Cardiac fibroblast (primary cell): Measurements from ENCODE around the gene ERP27.

ENCODE experiments used
- DNase-seq, 2 donors: peaks; one replicate each; pipeline versions ENCODE4 v3.0.0 to v3.0.0-alpha.2; 2010; ENCODE audit warnings: low read depth in 2 of 2
- H3K4me3 ChIP-seq, 2 donors: replicated peaks in 1 of 2; 1 replicate in 1 of 2; 2 replicates in 1 of 2; pipeline ENCODE4 v1.5.1; 2011; ENCODE audit warnings: low read depth in 2 of 2, low read length in 2 of 2, mild to moderate bottlenecking in 2 of 2, moderate library complexity in 1 of 2
- TF ChIP-seq, protein P1 (sequence below): IDR thresholded peaks from one replicate; pipeline ENCODE4 v1.5.1; 2011; ENCODE audit warnings: low read depth, mild to moderate bottlenecking, low read length, inconsistent platforms

Gene ERP27

DNA sequence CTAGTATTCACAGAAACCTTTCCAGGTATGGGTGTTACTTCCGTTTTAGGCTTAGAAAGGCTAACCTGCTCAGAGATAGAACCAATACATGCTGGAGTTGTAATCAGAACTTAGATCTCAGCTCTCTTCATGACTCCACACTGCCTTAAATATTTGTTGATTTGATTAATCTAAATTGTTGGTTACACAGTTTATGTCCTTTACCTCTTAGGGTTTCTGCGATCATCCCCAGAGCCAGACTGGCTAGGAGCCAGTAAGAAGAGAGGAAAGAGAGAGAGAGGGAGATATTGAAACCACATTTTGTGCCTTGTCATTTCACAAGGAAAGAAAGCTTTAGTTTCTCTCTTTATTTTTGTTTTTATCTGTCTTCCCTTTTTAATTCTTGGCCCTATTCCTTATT is 35.9 kb downstream of the ERP27 start:
- TF ChIP-seq, protein P1, sequence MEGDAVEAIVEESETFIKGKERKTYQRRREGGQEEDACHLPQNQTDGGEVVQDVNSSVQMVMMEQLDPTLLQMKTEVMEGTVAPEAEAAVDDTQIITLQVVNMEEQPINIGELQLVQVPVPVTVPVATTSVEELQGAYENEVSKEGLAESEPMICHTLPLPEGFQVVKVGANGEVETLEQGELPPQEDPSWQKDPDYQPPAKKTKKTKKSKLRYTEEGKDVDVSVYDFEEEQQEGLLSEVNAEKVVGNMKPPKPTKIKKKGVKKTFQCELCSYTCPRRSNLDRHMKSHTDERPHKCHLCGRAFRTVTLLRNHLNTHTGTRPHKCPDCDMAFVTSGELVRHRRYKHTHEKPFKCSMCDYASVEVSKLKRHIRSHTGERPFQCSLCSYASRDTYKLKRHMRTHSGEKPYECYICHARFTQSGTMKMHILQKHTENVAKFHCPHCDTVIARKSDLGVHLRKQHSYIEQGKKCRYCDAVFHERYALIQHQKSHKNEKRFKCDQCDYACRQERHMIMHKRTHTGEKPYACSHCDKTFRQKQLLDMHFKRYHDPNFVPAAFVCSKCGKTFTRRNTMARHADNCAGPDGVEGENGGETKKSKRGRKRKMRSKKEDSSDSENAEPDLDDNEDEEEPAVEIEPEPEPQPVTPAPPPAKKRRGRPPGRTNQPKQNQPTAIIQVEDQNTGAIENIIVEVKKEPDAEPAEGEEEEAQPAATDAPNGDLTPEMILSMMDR, result no peak
- DNase-seq, result peak; percentile 49 to 54
- no peak overlapping the region for H3K4me3 ChIP-seq

DNA sequence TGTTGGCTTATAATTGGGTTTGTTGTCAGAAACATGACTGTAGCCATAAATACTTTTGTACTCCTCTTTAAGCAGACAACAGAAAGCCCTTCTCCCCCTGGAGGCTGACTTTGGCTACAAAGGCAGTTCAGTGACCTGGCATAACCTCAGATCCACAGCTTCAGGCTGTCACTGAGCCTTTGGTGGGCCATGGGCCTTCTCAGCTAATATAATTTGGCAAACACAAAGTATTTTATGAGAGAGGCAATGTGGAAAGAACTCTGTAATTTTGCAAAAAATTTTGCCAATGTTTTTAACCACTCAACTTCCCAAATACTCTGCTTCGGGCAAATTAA is 37.1 kb downstream of the ERP27 start:
- no peak overlapping the region for H3K4me3 ChIP-seq
- TF ChIP-seq, protein P1, result peak; percentile 1
- DNase-seq, result peak in 1 of 2 donors; percentile 29

DNA sequence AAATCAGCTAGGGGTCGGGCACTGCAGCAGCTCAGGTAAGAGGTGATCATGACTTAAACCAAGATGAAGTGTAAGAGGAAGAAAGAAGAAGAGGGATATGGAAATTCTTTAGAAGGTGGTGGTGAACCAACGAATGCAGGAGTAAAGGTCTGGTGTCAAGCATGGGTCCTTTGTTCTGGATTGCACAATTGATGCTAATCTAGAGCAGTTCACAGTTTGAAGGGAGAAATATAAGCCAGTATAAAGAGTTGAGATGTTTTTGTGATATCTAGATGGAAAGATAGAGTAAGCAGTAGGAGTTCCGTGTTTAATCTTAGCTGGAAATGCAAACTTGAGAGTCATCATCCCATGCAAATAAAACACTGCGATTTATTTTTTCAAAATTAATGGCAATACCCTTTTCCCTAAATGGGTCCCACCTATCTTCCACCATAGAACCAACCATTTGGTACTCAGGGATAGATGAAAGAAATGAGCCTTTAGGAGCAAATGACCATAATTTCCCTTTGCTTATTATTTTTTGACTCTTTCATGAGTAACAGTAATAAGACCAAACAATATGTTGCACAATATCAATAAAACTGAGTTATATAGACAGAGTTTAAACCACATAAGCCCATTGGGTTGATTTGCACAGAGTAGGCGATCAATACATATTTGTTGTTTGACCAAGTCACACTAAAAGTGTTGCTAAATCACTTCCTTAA is 37.7 kb downstream of the ERP27 start:
- TF ChIP-seq, protein P1, result peak; percentile 0
- no peak overlapping the region for H3K4me3 ChIP-seq

DNA sequence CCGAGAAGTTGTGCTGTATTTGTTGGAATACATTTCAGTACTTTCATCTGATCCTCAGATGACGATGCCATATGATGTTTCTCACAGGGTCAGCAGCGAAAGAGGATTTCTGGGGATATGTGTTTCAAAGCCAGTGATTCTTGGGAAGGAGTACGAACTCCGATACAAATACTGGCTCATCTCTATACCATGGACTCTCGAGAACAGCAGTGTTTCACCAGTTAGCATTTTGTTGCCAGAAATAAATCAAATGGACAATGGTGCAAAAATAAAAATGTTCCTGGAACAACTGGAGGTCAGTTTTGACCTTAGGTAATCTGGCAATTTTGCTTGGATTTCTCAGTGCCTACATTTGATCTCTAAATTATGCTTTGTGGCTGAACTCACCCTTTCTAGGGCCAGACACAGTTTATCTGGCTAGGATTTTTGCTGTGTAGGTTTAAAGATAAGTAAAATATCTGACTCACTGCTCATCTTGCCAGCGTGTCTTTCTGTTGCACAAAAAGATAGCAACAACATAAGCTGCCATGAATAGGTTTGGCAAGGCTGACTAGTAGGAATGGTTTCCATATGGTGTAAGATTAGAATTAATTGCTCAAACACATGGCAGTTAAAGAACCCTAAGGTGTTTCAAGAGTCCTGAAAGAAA is 41.7 kb downstream of the ERP27 start:
- TF ChIP-seq, protein P1, result no peak
- no peak overlapping the region for H3K4me3 ChIP-seq
- peak; percentile 70 to 92 for DNase-seq

More for the DNA sequence above, 37.7 kb downstream of the ERP27 start:
- no peak for DNase-seq

DNA sequence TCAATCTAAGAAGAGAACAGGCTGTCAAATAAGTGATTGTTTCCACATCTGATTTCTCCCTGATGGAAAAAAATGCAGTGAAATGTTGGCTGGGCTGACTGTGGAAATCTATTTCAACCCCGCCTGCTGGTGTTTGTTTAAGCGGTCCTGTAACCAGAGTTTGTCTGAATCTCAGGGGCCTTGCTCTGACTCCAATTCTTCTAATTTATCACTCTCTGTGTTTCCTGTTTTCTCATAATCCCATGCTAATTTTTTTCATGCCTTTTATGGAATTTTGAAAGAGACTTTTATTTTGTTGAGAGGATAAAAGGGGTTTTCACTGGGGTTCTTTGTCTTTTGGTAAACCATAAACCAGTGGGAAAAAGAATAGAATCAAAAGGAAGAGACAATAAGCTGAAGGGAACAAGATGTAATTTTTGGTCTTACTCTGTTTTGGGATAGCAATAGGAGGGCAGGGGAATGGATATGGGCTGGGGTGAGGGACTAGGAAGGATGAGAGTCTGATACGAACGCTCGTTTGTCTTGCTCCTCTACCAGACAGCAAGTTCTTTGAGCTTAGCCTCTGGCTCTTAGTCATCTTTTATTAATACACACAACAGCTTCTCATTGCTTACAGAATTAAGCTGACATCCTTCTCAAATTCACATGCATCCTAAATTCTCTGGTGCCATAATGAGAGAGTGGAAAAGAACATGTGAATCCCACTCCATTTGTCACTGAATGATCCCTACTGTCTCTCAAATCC is 44.7 kb downstream of the ERP27 start:
- TF ChIP-seq, protein P1, result no peak
- peak; percentile 47 to 82 for DNase-seq
- no peak overlapping the region for H3K4me3 ChIP-seq

DNA sequence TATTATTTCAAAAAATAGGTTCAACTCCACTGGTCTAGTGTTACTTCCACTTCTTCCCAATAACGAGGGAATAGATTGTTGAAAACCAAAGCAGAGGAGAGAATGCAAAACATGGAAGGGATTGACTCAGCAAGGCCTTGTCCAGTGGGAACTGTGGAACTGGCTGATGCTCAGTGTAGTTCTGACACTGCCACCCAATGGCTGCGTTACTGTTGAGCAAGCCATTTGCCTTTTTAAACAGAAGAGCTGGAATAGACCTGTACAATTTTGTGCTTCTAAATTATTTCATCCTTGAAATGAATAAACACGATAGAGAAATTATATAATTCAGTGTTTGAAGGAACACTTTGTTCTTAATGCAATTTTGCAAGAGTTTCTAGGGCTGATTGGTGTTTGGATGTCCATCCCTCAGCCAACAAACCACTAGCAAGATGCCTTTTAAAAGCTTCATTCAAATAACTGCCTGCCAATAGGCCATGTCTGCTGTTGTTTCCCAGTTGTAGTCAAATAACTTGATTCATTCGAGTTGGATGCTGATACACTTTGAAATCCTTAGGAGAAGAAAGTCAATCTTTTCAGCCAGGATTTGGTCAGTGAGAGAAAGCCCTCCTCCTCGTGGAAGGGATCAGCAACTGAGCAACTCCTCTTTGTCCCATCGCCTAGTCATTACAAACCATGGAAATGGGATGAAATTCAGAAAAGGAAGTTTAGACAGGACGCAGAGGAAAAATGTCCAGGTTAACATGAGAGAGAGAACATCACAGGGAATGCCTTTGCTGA is 45.4 kb downstream of the ERP27 start:
- H3K4me3 ChIP-seq, result no peak overlapping the region
- peak; percentile 72 to 74 for DNase-seq
- TF ChIP-seq, protein P1, result peak; percentile 25
